ENCODE data around the gene MYOM1.

DNA sequence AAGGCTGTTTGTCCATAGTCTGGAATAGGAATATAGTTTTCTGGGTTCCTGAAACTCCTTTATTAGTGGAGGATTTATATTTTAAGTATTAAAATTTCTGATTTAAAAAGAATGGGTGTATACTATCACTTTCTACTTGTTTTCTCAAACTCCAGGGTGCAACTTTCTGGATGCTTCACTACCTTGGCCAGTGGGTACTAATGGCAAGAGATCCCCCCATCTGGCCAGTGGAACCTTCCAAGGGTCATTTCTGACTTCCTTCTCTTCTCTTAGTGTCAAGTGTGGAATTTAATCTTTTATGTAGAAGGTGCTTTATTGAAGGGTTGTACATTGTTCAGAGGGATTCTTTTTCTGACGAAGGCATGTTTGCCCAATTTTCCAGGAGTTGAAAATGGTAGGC, 120.4 kb downstream of the MYOM1 start:
- TF ChIP-seq, protein P1, sequence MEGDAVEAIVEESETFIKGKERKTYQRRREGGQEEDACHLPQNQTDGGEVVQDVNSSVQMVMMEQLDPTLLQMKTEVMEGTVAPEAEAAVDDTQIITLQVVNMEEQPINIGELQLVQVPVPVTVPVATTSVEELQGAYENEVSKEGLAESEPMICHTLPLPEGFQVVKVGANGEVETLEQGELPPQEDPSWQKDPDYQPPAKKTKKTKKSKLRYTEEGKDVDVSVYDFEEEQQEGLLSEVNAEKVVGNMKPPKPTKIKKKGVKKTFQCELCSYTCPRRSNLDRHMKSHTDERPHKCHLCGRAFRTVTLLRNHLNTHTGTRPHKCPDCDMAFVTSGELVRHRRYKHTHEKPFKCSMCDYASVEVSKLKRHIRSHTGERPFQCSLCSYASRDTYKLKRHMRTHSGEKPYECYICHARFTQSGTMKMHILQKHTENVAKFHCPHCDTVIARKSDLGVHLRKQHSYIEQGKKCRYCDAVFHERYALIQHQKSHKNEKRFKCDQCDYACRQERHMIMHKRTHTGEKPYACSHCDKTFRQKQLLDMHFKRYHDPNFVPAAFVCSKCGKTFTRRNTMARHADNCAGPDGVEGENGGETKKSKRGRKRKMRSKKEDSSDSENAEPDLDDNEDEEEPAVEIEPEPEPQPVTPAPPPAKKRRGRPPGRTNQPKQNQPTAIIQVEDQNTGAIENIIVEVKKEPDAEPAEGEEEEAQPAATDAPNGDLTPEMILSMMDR (IDR thresholded peaks at IDR 0.05; ENCODE audit: extremely low read depth in 1 of 2, insufficient read depth in 1 of 2, low read depth in 1 of 2, low read length in 2 of 2): no peak
- TF ChIP-seq POLR2A (IDR thresholded peaks at IDR 0.05; ENCODE audit: low read depth, low read length) (no peak), EZH2 (IDR thresholded peaks at IDR 0.05; ENCODE audit: borderline replicate concordance, low read depth, low read length, severe bottlenecking) (no peak), MYC (IDR thresholded peaks at IDR 0.05; ENCODE audit: low read depth, low read length) (no peak), POLR2AphosphoS5 (IDR thresholded peaks at IDR 0.05; ENCODE audit: insufficient read depth, low read depth, low read length) (no peak), GATA2 (IDR thresholded peaks at IDR 0.05; ENCODE audit: insufficient read depth, insufficient read length, low read depth, low read length) (no peak)
- TF ChIP-seq, protein P2, sequence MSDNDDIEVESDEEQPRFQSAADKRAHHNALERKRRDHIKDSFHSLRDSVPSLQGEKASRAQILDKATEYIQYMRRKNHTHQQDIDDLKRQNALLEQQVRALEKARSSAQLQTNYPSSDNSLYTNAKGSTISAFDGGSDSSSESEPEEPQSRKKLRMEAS (IDR thresholded peaks at IDR 0.05; ENCODE audit: insufficient read depth, insufficient read length): no peak
